ENCODE data around the gene NFKBIE.

DNA sequence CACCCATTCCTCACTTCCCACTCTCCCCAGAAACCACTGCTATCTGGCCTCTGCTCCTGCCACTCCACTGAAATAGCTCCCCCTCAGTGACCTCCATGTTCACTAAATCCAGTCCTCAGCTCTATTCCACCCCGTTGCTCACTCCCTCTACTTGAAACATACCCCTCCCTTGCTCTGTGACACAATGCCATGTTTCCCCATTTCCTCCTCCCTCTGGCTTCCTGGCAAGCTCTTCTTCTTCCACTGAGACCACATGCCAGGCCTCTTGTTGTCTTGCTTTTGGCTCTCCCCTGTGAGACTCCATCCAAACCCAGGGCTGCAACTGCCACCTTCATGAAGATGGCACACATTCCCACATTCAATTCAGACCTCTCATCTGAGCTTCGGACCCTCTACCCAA is 18.8 kb upstream of the NFKBIE start:
- TF ChIP-seq POLR2AphosphoS5 (IDR thresholded peaks at IDR 0.05; ENCODE audit: low read depth, low read length), result no peak
- TF ChIP-seq POLR2A (IDR thresholded peaks at IDR 0.05; ENCODE audit: low read depth, low read length), result no peak

Measured in GM12892 (cell line).